HepG2 (cell line): Measurements from ENCODE around the gene RNF17. TPM values are rescaled to one million over a fixed set of nuclear protein-coding genes. Genes with fewer than 3 reads are reported as not detected.

Experiments
- ATAC-seq: fragments of 200-7000 bp; cut with Tn5 transposase; 3 replicates; pipeline ENCODE4 v1.9.1; 2020; ENCODE audit warnings: mild to moderate bottlenecking, moderate library complexity
- BruUV-seq: library from RNA; stranded (reverse); fragments of 400-500 nt; replicated peaks from 2 replicates; lab custom pipeline; 2021; lab: Mats Ljungman, UMichigan
- CTCF ChIA-PET: fragments of 300-600 bp; formaldehyde crosslinking; extraction: SDS; loops from one replicate; lab custom pipeline; 2021; ENCODE audit warnings: low total read pairs, inconsistent platforms, low intra/inter-chr PET ratio; lab: Yijun Ruan, JAX
- POLR2A ChIA-PET: fragments of 350-600 bp; sonication (Branson Sonifier 250); formaldehyde crosslinking; loops from one replicate; lab custom pipeline; 2020; ENCODE audit warnings: antibody characterized with exemption, inconsistent platforms; lab: Yijun Ruan, JAX
- DNase-seq: peaks from one replicate; pipeline ENCODE4 v3.0.0-alpha.2; 2015; ENCODE audit warnings: low spot score
- FAIRE-seq: peaks from 3 replicates; lab custom pipeline; 2011; peaks lifted over from hg19 to GRCh38; lab: Jason Lieb, UNC
- H2AFZ ChIP-seq: one replicate; pipeline ENCODE4 v1.6.1; 2011; ENCODE audit warnings: low read length, inconsistent platforms
- H3K27ac ChIP-seq: fragments of 300-600 bp; 3 replicates; pipeline ENCODE4 v1.8.0; 2011; ENCODE audit warnings: mixed run types, mild to moderate bottlenecking, mixed read lengths, low read length, inconsistent platforms; ENCODE audit not compliant: insufficient read depth; ENCODE audit errors: extremely low read length
- H3K27me3 ChIP-seq, 2 experiments: fragments of 200-600 bp in 1 of 2; 2 replicates in 1 of 2; 3 replicates in 1 of 2; pipeline versions ENCODE4 v1.6.0 to v1.8.0; 2011; ENCODE audit warnings: low read length in 2 of 2, mild to moderate bottlenecking in 2 of 2, moderate library complexity in 2 of 2, inconsistent platforms in 1 of 2; ENCODE audit not compliant: insufficient read depth in 2 of 2, control insufficient read depth in 1 of 2
- H3K36me3 ChIP-seq, 2 experiments: fragments of 200-600 bp in 1 of 2; replicated peaks in 1 of 2; 2 replicates in 1 of 2; 3 replicates in 1 of 2; pipeline versions ENCODE4 v1.5.1 to v1.8.0; 2011; ENCODE audit warnings: low read length in 2 of 2, inconsistent platforms in 1 of 2; ENCODE audit not compliant: insufficient read depth in 2 of 2, control insufficient read depth in 1 of 2
- H3K4me1 ChIP-seq: 2 replicates; pipeline ENCODE4 v1.5.1; 2012; ENCODE audit warnings: low read length, inconsistent platforms; ENCODE audit not compliant: insufficient read depth
- H3K4me2 ChIP-seq: 2 replicates; pipeline ENCODE4 v1.6.0; 2011; ENCODE audit warnings: low read depth, low read length, inconsistent platforms
- H3K4me3 ChIP-seq, 3 experiments: fragments of 200-600 bp in 1 of 3; sonication (generic), shearing (Covaris generic) in 1 of 3; replicated peaks in 1 of 3; 2 replicates each; pipeline ENCODE4 v1.5.1; 2011 to 2016; ENCODE audit warnings: low read length in 3 of 3, inconsistent platforms in 2 of 3, low read depth in 2 of 3, mild to moderate bottlenecking in 2 of 3, control low read depth in 1 of 3, mixed read lengths in 1 of 3; ENCODE audit not compliant: insufficient read depth in 1 of 3
- H3K79me2 ChIP-seq: one replicate; pipeline ENCODE4 v1.6.1; 2011; ENCODE audit warnings: low read length, inconsistent platforms; ENCODE audit not compliant: insufficient read depth
- H3K9ac ChIP-seq: 2 replicates; pipeline ENCODE4 v1.6.0; 2011; ENCODE audit warnings: mild to moderate bottlenecking, low read depth, low read length, inconsistent platforms; ENCODE audit not compliant: insufficient read depth
- H3K9me3 ChIP-seq: 2 replicates; pipeline ENCODE4 v1.5.1; 2012; ENCODE audit warnings: mild to moderate bottlenecking, low read length
- H4K20me1 ChIP-seq: 2 replicates; pipeline ENCODE4 v1.6.0; 2011; ENCODE audit warnings: inconsistent platforms, mild to moderate bottlenecking, low read length, moderate library complexity; ENCODE audit not compliant: insufficient read depth
- HIC2 ChIP-seq: sonication (generic); formaldehyde crosslinking; IDR thresholded peaks from 2 replicates; pipeline ENCODE4 v1.9.0; 2022; ENCODE audit warnings: low read depth, missing genetic modification reagents
- MTERF4 ChIP-seq: sonication (generic); formaldehyde crosslinking; IDR thresholded peaks from 2 replicates; pipeline ENCODE4 v1.8.0; 2023; ENCODE audit warnings: mild to moderate bottlenecking, missing genetic modification reagents
- NR3C1 ChIP-seq: sonication (generic); formaldehyde crosslinking; IDR thresholded peaks from 2 replicates; pipeline ENCODE4 v1.4.0; 2020; ENCODE audit warnings: missing genetic modification reagents
- REXO4 ChIP-seq: sonication (generic); formaldehyde crosslinking; IDR thresholded peaks from 2 replicates; pipeline ENCODE4 v1.8.0; 2022; ENCODE audit warnings: missing genetic modification reagents, mild to moderate bottlenecking, borderline replicate concordance
- RFXANK ChIP-seq: IDR thresholded peaks from 2 replicates; pipeline ENCODE4 v1.6.1; 2016
- THAP11 ChIP-seq: IDR thresholded peaks from 2 replicates; pipeline ENCODE4 v1.6.1; 2016; ENCODE audit warnings: missing biosample characterization, missing genetic modification reagents
- U2AF1 ChIP-seq: fragments of 200-400 bp; formaldehyde crosslinking; optimal IDR thresholded peaks from 2 replicates; pipeline ENCODE3; 2017; ENCODE audit warnings: mild to moderate bottlenecking, low read depth, low read length
- ZBTB3 ChIP-seq: sonication (generic); formaldehyde crosslinking; IDR thresholded peaks from 2 replicates; pipeline ENCODE4 v1.4.0; 2020; ENCODE audit warnings: low read depth, mild to moderate bottlenecking, moderate library complexity, missing genetic modification reagents, borderline replicate concordance
- ZFP36 ChIP-seq: fragments of 150-350 bp; IDR thresholded peaks from 2 replicates; pipeline ENCODE4 v1.6.1; 2018; ENCODE audit warnings: borderline replicate concordance, low read length, low read depth; ENCODE audit not compliant: partially characterized antibody
- ZMYM4 ChIP-seq: sonication (generic); formaldehyde crosslinking; IDR thresholded peaks from 2 replicates; pipeline ENCODE4 v1.8.1; 2023; ENCODE audit warnings: mild to moderate bottlenecking, missing genetic modification reagents
- ZNF280B ChIP-seq: sonication (generic); formaldehyde crosslinking; IDR thresholded peaks from 2 replicates; pipeline ENCODE4 v1.5.0; 2020; ENCODE audit warnings: missing genetic modification reagents, mild to moderate bottlenecking, borderline replicate concordance
- ZNF296 ChIP-seq: sonication (generic); formaldehyde crosslinking; conservative IDR thresholded peaks from 2 replicates; pipeline ENCODE4 v1.5.0; 2020; ENCODE audit warnings: mild to moderate bottlenecking, missing genetic modification reagents
- ZNF83 ChIP-seq: sonication (generic); formaldehyde crosslinking; IDR thresholded peaks from 2 replicates; pipeline ENCODE4 v1.4.0; 2020; ENCODE audit warnings: missing genetic modification reagents, mild to moderate bottlenecking, borderline replicate concordance
- WGBS: methylation state at CpG from one replicate; pipeline ENCODE4 v1.1.6; 2017; ENCODE audit warnings: low lambda C conversion rate; 5-methylcytosine and 5-hydroxymethylcytosine counted together
- in situ Hi-C: cut with HindIII; loops from 2 replicates; pipeline ENCODE4 v1.10.0; 2017; ENCODE audit warnings: low pct_unique_long_range_greater_than_20kb; ENCODE audit not compliant: extremely low pct_ligation_motif_present
- intact Hi-C: fragments of 100-400 bp; cut with micrococcal nuclease; formaldehyde crosslinking; loops from one replicate; pipeline ENCODE4 v1.10.0; 2022; ENCODE audit not compliant: unreplicated experiment
- polyA plus RNA-seq, 8 experiments: library from polyadenylated mRNA; depleted of rRNA in 3 of 8; stranded (reverse) in 7 of 8; unstranded in 1 of 8; fragments of >200 nt; fragmentation: Illumina TruSeq in 4 of 8; extraction: Trizol in 4 of 8; gene quantifications; 2 replicates each; pipeline versions ENCODE4 v1.2.1 to v1.2.3, GENCODE V29; 2011 to 2016; ENCODE audit warnings: low read depth in 4 of 8, missing spikeins in 1 of 8, mixed read lengths in 1 of 8; ENCODE audit not compliant: insufficient read depth in 1 of 8
- total RNA-seq, 5 experiments: library from RNA; depleted of rRNA; stranded (reverse); fragments of >200 nt; fragmentation: Illumina TruSeq; extraction: Trizol; gene quantifications; 2 replicates each; pipeline ENCODE4 v1.2.3, GENCODE V29; 2016; ENCODE audit warnings: low read depth in 1 of 5

RNF17 gene
- total and polyA plus RNA-seq, 2 of the 13 experiments (the other 11 are each of a cell fraction or from before 2014, with no cell fraction given): not detected

GRCh38 chr13:24888291-24888931 lies 124.4 kb downstream of the RNF17 start:
- H3K9me3 ChIP-seq: no peaks in the 10 kb centered on the region
- H3K4me2 ChIP-seq: no peak overlapping the region
- DNase-seq: no peak
- WGBS: 97% methylated on average over 3 of the region's 3 CpGs
- in situ Hi-C loops (no loop called here), intact Hi-C loops (no loop called here)
- BruUV-seq: no TSS peak
- H3K9ac ChIP-seq: no peak overlapping the region
- H3K4me3 ChIP-seq: no peak overlapping the region
- H3K27ac ChIP-seq: no peak overlapping the region
- POLR2A ChIA-PET: no interaction called here
- H4K20me1 ChIP-seq: no peaks in the 10 kb centered on the region
- H3K36me3 ChIP-seq: peaks cover 13 to 52% of the 10 kb centered on the region in 2 experiments; a peak in 4 of 5 replicates
- H3K27me3 ChIP-seq: no peaks in the 10 kb centered on the region
- no peak for FAIRE-seq
- H3K79me2 ChIP-seq: no peaks in the 10 kb centered on the region
- ATAC-seq: no peak
- CTCF ChIA-PET: no interaction called here
- no peaks in the 10 kb centered on the region for H3K4me1 ChIP-seq
- no peak overlapping the region for H2AFZ ChIP-seq
- TF ChIP-seq ZNF280B (CRISPR knock-in tag) (no peak), ZBTB3 (CRISPR knock-in tag) (no peak), U2AF1 (no peak), NR3C1 (CRISPR knock-in tag) (no peak), ZMYM4 (CRISPR knock-in tag) (no peak), REXO4 (no peak), ZFP36 (no peak), ZNF296 (CRISPR knock-in tag) (no peak), RFXANK (no peak), HIC2 (CRISPR knock-in tag) (no peak), MTERF4 (CRISPR knock-in tag) (no peak), THAP11 (CRISPR knock-in tag) (no peak), ZNF83 (CRISPR knock-in tag) (no peak)
